HG02798 (cell line): ENCODE measurements around the gene DNMT3L.
"Not testable (repeated sequence)": the region's sequence is repeated elsewhere in the genome, so short reads cannot be mapped to it uniquely, and the experiment has no call there.

Source experiments
- ATAC-seq: cut with Tn5 transposase; IDR thresholded peaks from one replicate; pipeline ENCODE4 v1.9.1; 2021; ENCODE audit warnings: mild to moderate bottlenecking; ENCODE audit not compliant: unreplicated experiment, poor library complexity

Gene DNMT3L

DNA sequence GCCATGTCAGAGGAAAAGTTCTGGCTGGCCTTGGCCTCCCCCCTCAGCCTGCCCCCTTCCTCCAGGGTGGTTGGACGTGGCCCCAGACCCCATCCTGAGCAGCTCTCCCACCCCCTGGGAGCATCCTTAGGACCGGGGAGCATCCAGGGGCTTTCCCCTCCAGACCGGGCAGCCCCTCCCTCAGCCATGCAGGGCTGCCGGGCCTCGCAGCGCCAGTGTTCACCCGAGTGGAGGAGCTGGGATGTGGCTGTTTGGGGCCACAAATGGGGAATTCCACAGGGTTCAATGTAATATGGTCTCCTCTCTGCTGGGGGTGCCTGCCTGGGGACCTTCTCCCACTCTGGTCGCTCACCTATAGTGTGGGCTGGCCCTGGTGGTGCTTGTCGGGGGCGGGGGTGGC lies 33.9 kb upstream of the DNMT3L start:
- no peak for ATAC-seq

DNA sequence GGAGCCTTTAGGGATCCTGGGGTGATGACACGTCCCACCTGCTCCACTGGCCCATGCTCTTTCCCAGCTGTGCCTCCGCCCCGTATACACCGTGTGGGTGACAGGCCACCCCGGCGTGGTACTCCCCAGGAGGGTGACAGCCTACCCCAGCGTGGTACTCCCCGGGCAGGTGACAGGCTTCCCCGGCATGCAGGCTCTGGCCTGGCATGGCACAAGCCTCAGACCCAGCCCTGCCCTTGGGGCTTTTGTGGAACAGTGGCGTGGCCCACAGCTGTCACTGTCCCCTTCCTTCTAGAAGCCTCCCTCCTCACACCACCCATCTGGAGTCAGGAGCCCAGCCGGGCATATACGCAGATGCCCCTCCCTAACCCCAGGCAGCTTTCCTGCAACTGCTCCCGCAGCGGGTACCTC lies 33.5 kb upstream of the DNMT3L start:
- ATAC-seq: no peak

DNA sequence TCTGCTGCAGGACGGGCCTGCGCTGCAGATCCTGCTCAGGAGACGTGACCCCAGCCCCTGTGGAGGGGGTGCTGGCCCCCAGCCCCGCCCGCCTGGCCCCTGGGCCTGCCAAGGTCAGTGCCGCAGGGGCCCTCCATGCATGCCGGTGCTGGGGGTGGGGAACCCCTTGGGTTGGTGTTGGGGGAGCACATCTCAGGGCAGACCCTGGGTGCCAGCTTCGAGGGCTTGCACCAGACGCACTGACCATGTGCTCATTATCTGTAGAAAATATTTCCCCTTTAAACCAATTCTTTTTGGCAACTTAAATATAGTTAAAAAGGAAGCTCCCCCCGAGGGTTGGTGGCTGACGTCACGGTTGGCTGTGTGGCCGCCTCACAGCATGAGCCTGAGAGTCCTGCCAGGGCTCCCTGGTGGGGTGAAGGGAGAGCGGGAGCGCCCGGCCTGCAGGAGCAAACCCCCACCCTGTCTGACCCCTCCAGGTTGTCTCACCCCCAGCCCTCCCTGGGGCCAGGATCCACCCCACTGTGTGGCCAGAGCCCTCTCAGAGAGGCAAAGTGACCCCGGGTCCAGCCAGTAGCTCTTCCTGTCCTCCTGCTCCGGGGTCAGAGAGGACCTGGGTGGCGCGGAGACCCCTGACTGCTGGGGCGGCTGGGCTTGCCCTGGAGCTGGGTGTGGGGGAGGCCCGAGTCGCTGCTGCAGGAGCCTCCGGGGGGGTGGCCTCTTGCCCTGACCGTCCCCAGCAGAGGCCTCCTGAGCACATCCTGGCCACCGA lies 32.9 kb upstream of the DNMT3L start:
- no peak for ATAC-seq

DNA sequence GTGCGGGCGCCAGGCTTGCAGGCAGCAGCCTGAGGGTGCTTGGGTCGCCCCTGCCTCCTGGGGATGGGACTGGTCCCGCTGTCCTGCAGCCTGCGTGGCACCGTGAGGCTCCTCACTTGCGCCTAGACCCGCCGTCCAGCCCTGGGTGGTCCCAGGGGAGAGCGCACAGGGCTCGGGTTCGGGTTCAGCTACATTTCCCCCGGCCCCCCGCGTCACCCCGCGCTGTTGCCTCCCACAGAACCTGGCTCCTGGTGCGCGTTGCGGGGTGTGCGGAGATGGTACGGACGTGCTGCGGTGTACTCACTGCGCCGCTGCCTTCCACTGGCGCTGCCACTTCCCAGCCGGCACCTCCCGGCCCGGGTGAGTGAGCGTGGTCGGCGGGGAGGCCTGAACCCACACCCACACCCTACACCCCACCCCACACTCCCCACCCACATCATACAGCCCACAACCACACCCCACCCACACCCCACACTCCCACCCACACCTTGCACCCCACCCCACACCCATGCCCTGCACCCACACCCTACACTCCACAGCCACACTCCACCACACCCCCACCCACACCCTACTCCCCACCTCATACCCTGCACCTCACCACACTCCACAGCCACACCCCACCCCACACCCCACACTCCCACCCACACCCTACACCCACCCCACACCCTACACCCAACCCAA lies 32.0 kb upstream of the DNMT3L start:
- ATAC-seq: no peak

DNA sequence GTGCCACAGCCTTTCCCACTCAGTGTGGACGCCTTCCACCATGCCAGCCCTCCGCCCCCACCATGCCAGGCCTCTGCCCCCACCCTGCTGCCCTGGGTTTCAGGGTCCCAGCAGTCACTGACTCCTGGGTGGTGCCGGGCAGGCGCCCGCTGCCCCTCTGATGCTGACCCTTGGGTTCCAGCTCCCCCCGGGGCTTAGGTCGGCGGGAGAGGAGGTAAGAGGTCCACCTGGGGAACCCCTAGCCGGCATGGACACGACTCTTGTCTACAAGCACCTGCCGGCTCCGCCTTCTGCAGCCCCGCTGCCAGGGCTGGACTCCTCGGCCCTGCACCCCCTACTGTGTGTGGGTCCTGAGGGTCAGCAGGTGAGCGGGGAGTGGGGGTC lies 31.1 kb upstream of the DNMT3L start:
- ATAC-seq: no peak

DNA sequence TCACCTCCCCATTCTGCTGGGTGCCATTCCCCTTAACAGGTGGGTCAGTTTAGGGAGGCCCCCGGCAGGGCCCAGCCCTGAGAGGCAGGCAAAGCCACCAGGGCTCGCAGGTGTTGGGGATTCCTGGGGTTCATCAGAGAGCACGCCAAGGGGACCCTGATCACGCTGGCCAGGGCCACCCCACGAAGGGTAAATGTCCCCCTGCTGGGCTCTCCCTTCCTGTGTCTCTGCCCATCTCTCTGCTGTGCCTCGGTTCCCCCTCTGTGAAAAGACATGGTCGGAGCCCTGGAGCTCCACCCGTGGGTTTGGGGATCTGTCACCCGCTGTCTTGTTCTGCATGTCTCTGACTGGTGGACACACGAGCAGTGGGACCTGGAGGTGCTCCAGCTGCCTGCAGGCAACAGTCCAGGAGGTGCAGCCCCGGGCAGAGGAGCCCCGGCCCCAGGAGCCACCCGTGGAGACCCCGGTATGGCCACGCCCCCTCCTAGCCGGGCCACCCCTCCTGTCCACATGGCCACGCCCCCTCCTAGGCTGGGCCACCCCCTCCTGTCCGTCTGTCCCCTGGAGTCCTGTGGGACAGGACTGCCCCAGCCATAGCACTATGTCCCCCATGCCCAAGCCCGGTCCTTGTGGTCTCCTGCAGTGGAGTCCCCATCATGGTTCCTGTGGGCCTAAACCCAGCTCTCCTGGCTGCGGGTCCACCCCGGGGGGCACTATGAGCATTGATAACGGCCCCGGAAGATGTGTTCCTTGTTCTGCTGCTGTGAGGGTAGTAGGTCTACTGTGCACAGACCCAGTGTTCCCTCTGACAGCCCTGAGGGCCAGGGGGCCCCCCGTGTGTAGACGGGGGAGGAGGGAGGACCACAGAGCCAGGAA lies 30.5 kb upstream of the DNMT3L start:
- no peak for ATAC-seq

DNA sequence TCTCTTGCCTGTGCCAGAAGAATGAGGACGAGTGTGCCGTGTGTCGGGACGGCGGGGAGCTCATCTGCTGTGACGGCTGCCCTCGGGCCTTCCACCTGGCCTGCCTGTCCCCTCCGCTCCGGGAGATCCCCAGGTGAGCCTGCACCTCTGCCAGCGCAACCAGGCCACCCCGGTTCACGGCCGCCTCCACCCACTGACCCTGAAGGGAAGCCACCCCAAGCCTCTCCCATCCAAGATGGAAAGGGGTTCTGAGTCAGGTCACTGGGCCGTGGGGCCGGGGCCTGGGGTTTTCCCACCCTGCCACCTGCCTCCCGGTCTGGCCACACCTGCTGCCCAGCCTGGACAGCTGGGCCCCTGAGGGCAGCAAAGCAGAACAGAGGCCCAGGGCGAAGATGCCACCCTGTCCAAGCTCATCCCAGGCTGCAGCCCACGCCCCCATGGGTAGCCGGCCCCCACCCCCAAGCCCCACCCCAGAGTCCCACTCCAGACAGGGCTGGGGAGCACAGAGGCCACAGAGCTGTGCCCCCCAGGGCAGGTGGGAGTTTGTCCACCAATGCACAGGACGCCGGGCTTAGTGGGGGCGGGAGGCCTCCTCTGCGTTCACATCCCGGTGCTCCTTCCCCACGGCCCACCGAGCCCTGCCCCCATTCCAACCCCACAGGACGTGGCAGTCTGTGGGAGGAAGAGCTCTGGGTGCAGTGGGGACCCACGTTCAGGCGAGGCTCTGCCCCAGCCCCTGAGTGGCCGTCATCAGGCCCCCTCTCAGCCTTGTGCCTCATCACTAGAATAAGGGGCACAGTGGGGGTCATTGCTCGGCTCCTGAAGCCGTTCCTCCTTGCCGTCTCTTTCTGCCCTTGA lies 29.6 kb upstream of the DNMT3L start:
- ATAC-seq: no peak

DNA sequence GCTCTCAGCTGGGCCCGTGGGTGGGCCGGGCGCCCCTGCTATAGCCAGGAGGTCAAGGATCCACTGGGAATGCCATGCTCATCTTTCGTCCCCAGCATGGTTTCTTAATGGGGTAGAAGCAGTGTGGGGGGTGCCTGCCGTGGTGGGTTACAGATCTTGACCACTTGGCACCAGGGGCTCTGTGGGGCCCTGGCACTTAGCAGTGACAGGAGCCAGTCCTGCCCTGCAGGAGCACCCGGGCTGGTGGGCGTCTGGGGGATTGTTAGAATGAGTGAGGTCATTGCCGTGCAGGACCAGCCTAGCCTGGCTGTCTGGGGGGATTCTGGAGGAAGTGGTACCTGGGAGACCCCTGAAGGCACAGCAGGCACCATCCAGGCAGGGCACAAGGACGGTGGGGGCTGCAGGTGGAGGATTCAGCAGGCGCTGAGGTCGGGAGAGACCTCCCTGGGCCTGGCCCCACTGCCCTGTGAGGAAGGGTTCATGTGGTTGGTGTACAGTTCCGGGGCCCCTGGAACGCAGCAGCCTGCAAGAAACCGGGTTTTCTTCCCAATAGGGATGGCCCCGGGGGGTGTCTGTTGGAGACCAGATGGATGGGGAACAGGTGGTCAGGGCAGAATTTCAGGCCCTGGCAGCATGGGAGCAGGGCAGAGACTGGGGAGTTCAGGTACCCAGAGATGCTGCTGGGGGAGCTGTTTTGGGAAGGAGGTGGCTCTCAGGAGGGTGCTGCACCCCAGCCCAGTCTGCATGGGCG lies 28.8 kb upstream of the DNMT3L start:
- ATAC-seq: no peak

DNA sequence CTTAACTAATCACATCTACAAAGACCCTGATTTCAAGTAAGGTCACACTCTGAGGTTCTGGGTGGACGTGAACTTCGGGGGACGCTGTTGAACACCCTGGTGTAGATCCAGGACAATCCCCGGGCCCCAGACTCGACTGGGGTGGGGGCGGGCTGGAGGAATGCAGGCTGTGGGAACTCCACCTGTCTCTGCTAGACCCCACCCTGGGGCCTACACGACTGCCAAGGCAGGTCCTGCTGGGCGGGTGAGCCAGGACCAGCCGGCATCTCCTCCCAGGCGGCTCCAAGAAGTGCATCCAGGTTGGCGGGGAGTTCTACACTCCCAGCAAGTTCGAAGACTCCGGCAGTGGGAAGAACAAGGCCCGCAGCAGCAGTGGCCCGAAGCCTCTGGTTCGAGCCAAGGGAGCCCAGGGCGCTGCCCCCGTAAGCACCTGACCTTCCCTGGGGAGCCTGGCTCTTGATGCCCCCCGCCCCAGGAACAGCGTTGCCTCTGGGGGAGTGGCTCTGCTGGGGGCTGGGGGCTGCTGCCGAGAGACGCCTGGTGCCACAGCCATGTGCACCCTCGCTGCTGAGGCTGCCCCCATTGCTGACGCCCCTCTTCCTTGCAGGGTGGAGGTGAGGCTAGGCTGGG lies 27.8 kb upstream of the DNMT3L start:
- ATAC-seq: no peak

DNA sequence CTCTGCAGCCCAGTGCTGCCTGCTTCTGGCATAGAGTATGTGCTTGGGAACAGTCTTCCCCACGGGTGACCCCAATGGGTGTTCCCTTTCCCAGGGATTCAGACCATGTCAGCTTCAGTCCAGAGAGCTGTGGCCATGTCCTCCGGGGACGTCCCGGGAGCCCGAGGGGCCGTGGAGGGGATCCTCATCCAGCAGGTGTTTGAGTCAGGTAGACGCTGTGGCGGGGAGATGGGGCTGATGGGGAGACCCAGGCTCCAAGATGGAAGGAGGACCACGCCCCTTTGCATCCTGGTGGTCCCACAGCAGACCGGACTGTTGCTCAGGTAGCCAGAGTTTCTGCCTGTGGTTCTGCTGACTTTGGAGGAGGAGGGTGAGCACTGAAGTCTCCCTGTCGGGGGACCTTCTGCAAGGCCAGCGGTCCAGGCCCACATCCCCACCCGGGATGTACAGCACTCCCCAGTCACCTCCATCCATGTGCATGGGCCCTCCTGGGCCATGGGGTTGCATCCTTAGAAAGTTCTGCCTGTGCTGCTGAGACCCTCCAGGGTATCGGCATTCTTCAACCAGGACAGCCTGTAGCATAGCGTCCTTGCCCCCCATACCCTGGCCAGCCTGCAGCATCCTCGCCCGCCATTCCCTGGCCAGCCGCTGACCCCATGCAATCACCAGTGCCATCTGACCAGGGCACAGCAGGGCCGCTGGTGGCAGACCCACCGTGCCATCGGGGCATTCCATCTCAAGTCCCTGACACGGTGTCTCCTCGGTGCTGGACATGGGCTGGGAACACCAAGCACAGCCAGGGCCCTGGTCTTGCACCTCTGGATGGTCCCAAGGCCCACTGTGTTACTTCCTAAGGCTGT lies 26.8 kb upstream of the DNMT3L start:
- no peak for ATAC-seq

DNA sequence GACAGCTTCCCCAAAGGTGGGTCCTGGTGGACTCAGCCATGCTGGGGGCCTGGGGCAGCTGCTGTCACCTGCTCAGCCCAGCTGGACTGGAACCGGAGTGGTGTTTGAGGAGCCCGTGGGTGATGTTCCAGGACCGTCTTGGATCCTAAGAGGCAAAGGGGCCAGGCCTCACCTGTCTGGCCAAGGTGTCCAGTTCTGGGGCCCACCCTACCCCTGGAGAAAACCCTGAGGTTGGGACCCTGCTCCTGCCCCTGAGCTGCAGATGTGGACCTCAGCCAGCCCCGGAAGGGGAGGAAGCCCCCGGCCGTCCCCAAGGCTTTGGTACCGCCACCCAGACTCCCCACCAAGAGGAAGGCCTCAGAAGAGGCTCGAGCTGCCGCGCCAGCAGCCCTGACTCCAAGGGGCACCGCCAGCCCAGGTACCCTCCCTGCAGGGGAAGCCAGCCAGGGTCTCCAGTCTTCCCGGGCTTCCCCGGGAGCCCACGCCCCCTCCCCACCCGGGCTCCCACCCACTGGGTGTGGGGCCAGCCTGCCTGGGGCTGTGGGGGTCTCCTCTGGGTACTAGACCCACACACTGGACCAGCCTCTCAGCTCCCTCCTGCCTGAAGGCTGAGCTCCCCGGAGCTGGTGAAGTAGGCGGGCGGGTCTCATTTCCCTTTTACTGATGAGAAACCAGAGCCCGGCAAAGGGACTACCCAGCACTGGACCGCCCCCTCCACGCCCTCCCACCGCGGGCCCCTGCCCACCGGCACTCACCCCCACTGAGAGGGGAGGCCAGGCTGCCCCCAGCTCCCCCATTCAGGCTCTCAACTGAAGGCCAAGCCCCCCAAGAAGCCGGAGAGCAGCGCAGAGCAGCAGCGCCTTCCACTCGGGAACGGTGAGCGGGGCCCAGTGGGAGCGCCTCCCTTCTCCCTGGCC lies 25.3 kb upstream of the DNMT3L start:
- ATAC-seq: no peak

DNA sequence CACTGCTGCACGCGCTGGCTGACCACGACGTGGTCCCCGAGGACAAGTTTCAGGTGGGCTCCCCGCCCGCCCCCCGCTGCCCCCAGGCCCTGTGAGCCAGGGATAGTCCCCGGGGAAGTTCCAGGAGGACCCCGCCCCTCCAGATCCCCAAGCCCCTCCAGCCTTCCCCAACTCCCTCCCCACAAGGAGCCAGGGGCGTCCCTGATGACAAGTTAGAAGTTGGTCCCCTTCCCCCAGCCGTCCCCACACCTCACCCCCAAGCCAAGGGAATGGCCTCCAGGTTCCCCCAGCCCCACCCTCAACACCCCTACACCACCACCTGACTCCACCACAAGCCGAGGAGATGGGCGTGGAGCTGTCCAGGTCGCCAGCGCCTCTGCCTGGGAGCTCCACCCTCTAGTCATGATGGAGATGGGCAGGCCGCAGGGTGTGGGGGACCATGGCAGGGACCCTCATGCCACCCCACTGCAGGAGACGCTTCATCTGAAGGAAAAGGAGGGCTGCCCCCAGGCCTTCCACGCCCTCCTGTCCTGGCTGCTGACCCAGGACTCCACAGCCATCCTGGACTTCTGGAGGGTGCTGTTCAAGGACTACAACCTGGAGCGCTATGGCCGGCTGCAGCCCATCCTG lies 24.5 kb upstream of the DNMT3L start:
- ATAC-seq: no peak

DNA sequence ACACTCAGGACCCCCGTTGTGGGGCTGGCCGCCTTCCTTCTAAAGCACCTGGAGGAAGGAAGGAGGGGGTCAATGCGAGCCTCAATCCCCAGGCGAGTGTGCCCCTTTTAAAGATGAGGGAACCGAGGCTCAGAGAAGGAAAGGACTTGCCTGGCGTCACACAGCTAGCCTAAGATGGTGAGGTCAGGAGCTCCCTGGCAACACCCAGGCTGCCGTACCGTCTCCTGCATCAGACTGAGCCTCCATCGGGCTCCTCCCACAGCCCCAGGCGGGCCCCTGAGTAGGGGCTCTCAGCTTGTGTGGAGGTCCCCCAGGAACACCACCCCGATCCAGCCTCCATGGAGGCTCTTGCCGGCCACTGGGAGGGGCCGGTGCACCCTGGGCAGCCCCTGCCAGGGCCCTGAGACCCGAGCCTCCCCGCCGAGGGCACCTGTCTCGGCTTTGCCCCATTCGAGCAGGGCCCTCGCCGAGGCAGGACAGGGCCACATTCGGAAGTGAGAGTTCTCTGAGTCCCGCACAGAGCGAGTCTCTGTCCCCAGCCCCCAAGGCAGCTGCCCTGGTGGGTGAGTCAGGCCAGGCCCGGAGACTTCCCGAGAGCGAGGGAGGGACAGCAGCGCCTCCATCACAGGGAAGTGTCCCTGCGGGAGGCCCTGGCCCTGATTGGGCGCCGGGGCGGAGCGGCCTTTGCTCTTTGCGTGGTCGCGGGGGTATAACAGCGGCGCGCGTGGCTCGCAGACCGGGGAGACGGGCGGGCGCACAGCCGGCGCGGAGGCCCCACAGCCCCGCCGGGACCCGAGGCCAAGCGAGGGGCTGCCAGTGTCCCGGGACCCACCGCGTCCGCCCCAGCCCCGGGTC lies 23.7 kb upstream of the DNMT3L start, which contains the start of gene AIRE:
TSS of gene AIRE (plus strand) at position 739 of the 855 bp plus-strand sequence. CDS start 131 bp downstream, outside the sequence.
- no peak for ATAC-seq

DNA sequence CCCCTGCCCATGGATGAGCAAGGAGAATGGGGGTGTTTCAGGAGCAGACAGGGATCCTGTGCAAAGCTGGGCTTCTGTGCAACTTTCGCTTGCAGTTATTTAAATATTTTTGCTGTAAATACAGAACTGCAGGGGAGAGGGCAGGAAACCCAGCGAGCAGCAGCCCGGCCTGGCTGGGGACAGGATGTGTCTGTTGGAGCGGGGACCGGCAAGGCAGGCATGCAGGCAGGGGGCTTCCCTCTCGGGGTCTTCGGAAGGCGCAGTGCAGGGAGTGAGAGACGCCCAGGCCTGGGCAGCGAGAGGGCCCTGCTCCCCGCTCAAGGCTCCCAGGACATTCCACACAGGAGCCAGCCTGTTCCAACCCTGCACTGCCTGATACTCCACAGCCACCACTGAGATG lies 22.3 kb upstream of the DNMT3L start:
- ATAC-seq: no peak

DNA sequence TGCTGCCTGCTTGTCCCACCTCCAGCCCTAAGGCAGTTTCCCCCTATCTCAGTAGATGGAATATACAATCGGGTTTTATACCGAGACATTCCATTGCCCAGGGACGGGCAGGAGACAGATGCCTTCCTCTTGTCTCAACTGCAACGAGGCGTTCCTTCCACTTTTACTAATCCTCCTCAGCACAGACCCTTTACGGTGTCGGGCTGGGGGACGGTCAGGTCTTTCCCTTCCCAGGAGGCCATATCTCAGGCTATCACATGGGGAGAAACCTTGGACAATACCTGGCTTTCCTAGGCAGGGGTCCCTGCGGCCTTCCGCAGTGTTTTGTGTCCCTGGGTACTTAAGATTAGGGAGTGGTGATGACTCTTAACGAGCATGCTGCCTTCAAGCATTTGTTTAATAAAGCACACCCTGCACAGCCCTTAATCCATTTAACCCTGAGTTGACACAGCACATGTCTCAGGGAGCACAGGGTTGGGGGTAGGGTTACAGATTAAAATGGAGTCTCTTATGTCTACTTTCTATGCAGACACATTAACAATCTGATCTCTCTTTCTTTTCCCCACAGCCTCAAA lies 21.6 kb upstream of the DNMT3L start:
- not testable (repeated sequence) for ATAC-seq
